Endothelial cell of umbilical vein (primary cell): ENCODE data around the gene TSPO. TPM values are rescaled to one million over a fixed set of nuclear protein-coding genes. Genes with fewer than 3 reads are reported as not detected.

Experiments
- BruUV-seq: library from RNA; stranded (reverse); fragments of 400-500 nt; replicated peaks from 2 replicates; lab custom pipeline; 2021; lab: Mats Ljungman, UMichigan
- CTCF ChIA-PET: fragments of 300-600, 350-600 bp; sonication (Branson Sonifier 250); formaldehyde crosslinking; loops from one replicate; lab custom pipeline; 2021; ENCODE audit warnings: antibody characterized with exemption, inconsistent platforms; lab: Charles Lee
- POLR2A ChIA-PET: fragments of 300-600, 350-600 bp; sonication (Branson Sonifier 250); formaldehyde crosslinking; loops from one replicate; lab custom pipeline; 2021; ENCODE audit warnings: antibody characterized with exemption, inconsistent platforms; lab: Charles Lee
- DNase-seq: peaks from one replicate; pipeline ENCODE4 v3.0.0-alpha.2; 2011; ENCODE audit warnings: low read depth, low spot score
- FAIRE-seq: peaks from 2 replicates; lab custom pipeline; 2011; peaks lifted over from hg19 to GRCh38; lab: Jason Lieb, UNC
- H2AFZ ChIP-seq: 2 replicates; pipeline ENCODE4 v1.6.0; 2012; ENCODE audit warnings: low read depth, low read length, control low read depth, inconsistent platforms
- H3K27ac ChIP-seq: 2 replicates; pipeline ENCODE4 v1.5.1; 2011; ENCODE audit warnings: low read depth, mild to moderate bottlenecking, control low read depth, low read length, moderate library complexity; ENCODE audit not compliant: insufficient read depth
- H3K27me3 ChIP-seq, 2 experiments: 2 replicates each; pipeline versions ENCODE4 v1.6.0 to v1.6.1; 2011; ENCODE audit warnings: low read length in 2 of 2, mixed read lengths in 1 of 2; ENCODE audit not compliant: control insufficient read depth in 2 of 2, insufficient read depth in 2 of 2
- H3K36me3 ChIP-seq, 2 experiments: 2 replicates in 1 of 2; 3 replicates in 1 of 2; pipeline ENCODE4 v1.5.1; 2011; ENCODE audit warnings: low read length in 2 of 2, mild to moderate bottlenecking in 1 of 2, moderate library complexity in 1 of 2; ENCODE audit not compliant: control insufficient read depth in 2 of 2, insufficient read depth in 2 of 2; ENCODE audit errors: extremely low read depth in 1 of 2
- H3K4me1 ChIP-seq: 3 replicates; pipeline ENCODE4 v1.5.1; 2011; ENCODE audit warnings: mild to moderate bottlenecking, low read length; ENCODE audit not compliant: control insufficient read depth, insufficient read depth; ENCODE audit errors: extremely low read depth
- H3K4me2 ChIP-seq: 2 replicates; pipeline ENCODE4 v1.6.1; 2011; ENCODE audit warnings: low read length, control low read depth, mixed read lengths; ENCODE audit not compliant: insufficient read depth
- H3K4me3 ChIP-seq, 3 experiments: fragments of 200-600 bp in 1 of 3; sonication (generic), shearing (Covaris generic) in 1 of 3; replicated peaks in 1 of 3; 2 replicates each; pipeline ENCODE4 v1.5.1; 2011 to 2016; ENCODE audit warnings: control low read depth in 3 of 3, low read length in 3 of 3, mild to moderate bottlenecking in 2 of 3, inconsistent platforms in 1 of 3, low read depth in 1 of 3, moderate library complexity in 1 of 3; ENCODE audit not compliant: insufficient read depth in 1 of 3
- H3K79me2 ChIP-seq: 2 replicates; pipeline ENCODE4 v1.6.0; 2012; ENCODE audit warnings: low read length, inconsistent platforms; ENCODE audit not compliant: control insufficient read depth, insufficient read depth
- H3K9ac ChIP-seq: replicated peaks from 2 replicates; pipeline ENCODE3; 2011; ENCODE audit warnings: low read length, control low read depth; ENCODE audit not compliant: insufficient read depth; ENCODE audit errors: extremely low read depth
- H3K9me1 ChIP-seq: replicated peaks from 3 replicates; pipeline ENCODE4 v1.6.0; 2011; ENCODE audit warnings: mild to moderate bottlenecking, low read length; ENCODE audit not compliant: control insufficient read depth, insufficient read depth; ENCODE audit errors: extremely low read depth
- H3K9me3 ChIP-seq: replicated peaks from 2 replicates; pipeline ENCODE4 v1.5.1; 2012; ENCODE audit warnings: low read length, inconsistent platforms; ENCODE audit not compliant: control insufficient read depth, insufficient read depth
- H4K20me1 ChIP-seq: replicated peaks from 2 replicates; pipeline ENCODE3; 2011; ENCODE audit warnings: mild to moderate bottlenecking, low read length; ENCODE audit not compliant: control insufficient read depth, insufficient read depth; ENCODE audit errors: extremely low read depth
- FOS ChIP-seq: IDR thresholded peaks from 2 replicates; pipeline ENCODE4 v1.6.1; 2011; ENCODE audit warnings: mild to moderate bottlenecking, low read length, moderate library complexity, borderline replicate concordance; ENCODE audit not compliant: insufficient read depth
- POLR2A ChIP-seq: IDR thresholded peaks from 2 replicates; pipeline ENCODE4 v1.6.1; 2012; ENCODE audit warnings: low read depth, mild to moderate bottlenecking, control low read depth, low read length
- POLR2AphosphoS5 ChIP-seq: IDR thresholded peaks from 2 replicates; pipeline ENCODE4 v1.6.1; 2012; ENCODE audit warnings: low read depth, mild to moderate bottlenecking, control low read depth, low read length, moderate library complexity; ENCODE audit not compliant: insufficient read depth
- dilution Hi-C: fragments of 300-500 bp; cut with MboI; formaldehyde crosslinking; loops from one replicate; pipeline ENCODE4 v1.15.0; 2019; ENCODE audit warnings: low sequenced_read_pairs; ENCODE audit not compliant: extremely low pct_ligation_motif_present
- intact Hi-C: fragments of 100-400 bp; cut with micrococcal nuclease; formaldehyde crosslinking; loops from one replicate; pipeline ENCODE4 v1.10.0; 2022
- polyA plus RNA-seq, 4 experiments: library from polyadenylated mRNA; depleted of rRNA in 3 of 4; stranded (reverse) in 3 of 4; unstranded in 1 of 4; fragments of >200 nt; gene quantifications; 2 replicates each; pipeline versions ENCODE4 v1.2.1 to v1.2.3, GENCODE V29; 2011 to 2012; ENCODE audit warnings: missing spikeins in 1 of 4
- total RNA-seq: library from RNA; stranded (reverse); gene quantifications from 2 replicates; pipeline ENCODE4 v1.2.3, GENCODE V29; 2021

TSPO gene
- total and polyA plus RNA-seq, 2 donors (not counting 3 experiments of a cell fraction or from before 2014, with no cell fraction given): 328 to 720 TPM

GRCh38 chr22:43186272-43187170 is 35.2 kb downstream of the TSPO start, which contains the start of gene TTLL12:
TSS of gene TTLL12 (minus strand) at chr22:43187134. CDS start at chr22:43187069, 65 bp downstream.
- CTCF ChIA-PET: interaction anchor here (1.0 to 1.4 kb wide), 13 partner anchors 11 to 697 kb away, joined by 3 to 30 read pairs (median 5); no protein-coding TSS in a partner anchor
- FAIRE-seq (peak; percentile 31), DNase-seq (peak; percentile 45)
- no peaks in the 10 kb centered on the region for H3K36me3 ChIP-seq
- TF ChIP-seq POLR2AphosphoS5 (peak; percentile 69), FOS (no peak), POLR2A (peak; percentile 66)
- POLR2A ChIA-PET: no interaction called here
- H4K20me1 ChIP-seq: no peaks in the 10 kb centered on the region
- H3K9me1 ChIP-seq: no peaks in the 10 kb centered on the region
- peaks cover 2 to 12% of the 10 kb centered on the region in 2 experiments for H3K27me3 ChIP-seq
- peak within 1 kb of the TSS; percentile 44 to 74 (median 49) for H3K4me3 ChIP-seq
- BruUV-seq: no TSS peak
- no peaks in the 10 kb centered on the region for H3K9me3 ChIP-seq
- intact Hi-C loops: loop anchor here (1.0 to 5.0 kb wide), 4 partner anchors 34 to 736 kb away; partner anchors contain the start of gene PNPLA3
- peak within 1 kb of the TSS; percentile 82 for H3K27ac ChIP-seq
- H3K4me2 ChIP-seq: peak within 1 kb of the TSS; percentile 91
- H3K79me2 ChIP-seq: peaks cover 11% of the 10 kb centered on the region
- dilution Hi-C loops: no loop called here
- peaks cover 26% of the 10 kb centered on the region for H3K4me1 ChIP-seq
- H3K9ac ChIP-seq: peak within 1 kb of the TSS; percentile 76
- H2AFZ ChIP-seq: peak within 1 kb of the TSS; percentile 94
